Large intestine (tissue), 3 donors: Measurements from ENCODE around the gene RPH3AL. TPM values are rescaled to one million over a fixed set of nuclear protein-coding genes. Genes with fewer than 3 reads are reported as not detected.
A peak's percentile ranks its signal among the peaks of the same experiment; 100 is the strongest.
"Not testable (repeated sequence)": the region's sequence is repeated elsewhere in the genome, so short reads cannot be mapped to it uniquely, and the experiment has no call there.

Source experiments
- DNase-seq, 2 donors: peaks; one replicate each; pipeline versions ENCODE4 v3.0.0 to v3.0.0-alpha.2; 2013
- H3K27ac ChIP-seq: one replicate; pipeline ENCODE4 v1.5.1; 2013; ENCODE audit warnings: low read length
- H3K27me3 ChIP-seq: 2 replicates; pipeline ENCODE4 v1.6.1; 2013; ENCODE audit warnings: low read length; ENCODE audit not compliant: control insufficient read depth, insufficient read depth
- H3K36me3 ChIP-seq: 2 replicates; pipeline ENCODE4 v1.6.1; 2013; ENCODE audit warnings: low read length; ENCODE audit not compliant: control insufficient read depth, insufficient read depth
- H3K4me1 ChIP-seq: one replicate; pipeline ENCODE4 v1.6.1; 2013; ENCODE audit warnings: low read length; ENCODE audit not compliant: control insufficient read depth, insufficient read depth
- H3K4me3 ChIP-seq: one replicate; pipeline ENCODE4 v1.5.1; 2013; ENCODE audit warnings: low read length
- H3K9me3 ChIP-seq: one replicate; pipeline ENCODE4 v1.6.1; 2013; ENCODE audit warnings: mild to moderate bottlenecking, low read depth, low read length, moderate library complexity; ENCODE audit not compliant: control insufficient read depth
- WGBS: methylation state at CpG from one replicate; pipeline ENCODE4 v1.1.5; 2013; ENCODE audit warnings: low lambda C conversion rate; ENCODE audit not compliant: insufficient coverage; 5-methylcytosine and 5-hydroxymethylcytosine counted together
- polyA plus RNA-seq: library from polyadenylated mRNA; unstranded; fragments of 120-200 nt; gene quantifications from one replicate; pipeline ENCODE4 v1.2.1, GENCODE V29; 2013

Gene RPH3AL
- polyA plus RNA-seq, 1 donor, result 8.2 TPM

GRCh38 chr17:317070-317469 lies 35.5 kb downstream of the RPH3AL start:
- not testable (repeated sequence) for DNase-seq, H3K27ac ChIP-seq, H3K4me3 ChIP-seq, H3K9me3 ChIP-seq, H3K27me3 ChIP-seq, H3K4me1 ChIP-seq, H3K36me3 ChIP-seq
- no CpG with 5 or more reads among the region's 2 CpGs for WGBS

GRCh38 chr17:315399-315798 lies 37.2 kb downstream of the RPH3AL start:
- not testable (repeated sequence) for H3K36me3 ChIP-seq, H3K9me3 ChIP-seq, H3K4me1 ChIP-seq, H3K4me3 ChIP-seq, H3K27ac ChIP-seq, H3K27me3 ChIP-seq
- WGBS, result 56% methylated on average over 2 of the region's 2 CpGs
- peak in 1 of 2 donors; percentile 28 for DNase-seq

- H3K4me3 ChIP-seq, H3K36me3 ChIP-seq, H3K27ac ChIP-seq, H3K4me1 ChIP-seq, DNase-seq, H3K9me3 ChIP-seq, H3K27me3 ChIP-seq: not testable (repeated sequence)
- WGBS, result no CpG with 5 or more reads among the region's 1 CpG
These were observed 38.0 kb downstream of the RPH3AL start for GRCh38 chr17:314614-314944.

GRCh38 chr17:313911-314613 lies 38.5 kb downstream of the RPH3AL start:
- Histone ChIP-seq H3K27me3 (no peaks in the 10 kb centered on the region), H3K27ac (no peak overlapping the region), H3K36me3 (peaks cover 4% of the 10 kb centered on the region), H3K4me1 (no peaks in the 10 kb centered on the region), H3K4me3 (no peak overlapping the region), H3K9me3 (peaks cover 5% of the 10 kb centered on the region)
- DNase-seq, result no peak
- WGBS, result no CpG with 5 or more reads among the region's 9 CpGs

DNA sequence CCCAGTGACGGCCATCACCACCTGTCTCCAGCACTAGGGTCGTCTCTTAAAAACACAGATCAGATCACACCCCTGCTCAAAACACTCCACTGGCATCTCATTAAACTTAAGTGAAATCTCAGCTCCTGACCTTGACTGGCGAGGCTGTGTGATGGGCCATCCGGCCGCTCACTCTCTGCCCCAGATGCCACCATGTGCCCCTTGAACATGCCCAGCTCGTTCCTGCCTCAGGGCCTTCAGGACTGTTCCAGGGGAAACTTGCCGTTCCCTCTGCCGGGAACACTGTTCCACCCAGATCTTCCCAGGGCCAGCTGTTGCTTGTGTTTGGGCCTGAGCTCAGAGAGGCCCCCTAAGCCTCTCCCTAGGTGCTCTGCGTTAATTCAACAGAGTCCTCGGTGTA lies 39.4 kb downstream of the RPH3AL start:
- no CpG with 5 or more reads among the region's 10 CpGs for WGBS
- no peak overlapping the region for H3K27ac ChIP-seq
- H3K27me3 ChIP-seq, result no peaks in the 10 kb centered on the region
- no peaks in the 10 kb centered on the region for H3K4me1 ChIP-seq
- peaks cover 1% of the 10 kb centered on the region for H3K36me3 ChIP-seq
- H3K9me3 ChIP-seq, result peaks cover 5% of the 10 kb centered on the region
- H3K4me3 ChIP-seq, result no peak overlapping the region
- DNase-seq, result no peak

DNA sequence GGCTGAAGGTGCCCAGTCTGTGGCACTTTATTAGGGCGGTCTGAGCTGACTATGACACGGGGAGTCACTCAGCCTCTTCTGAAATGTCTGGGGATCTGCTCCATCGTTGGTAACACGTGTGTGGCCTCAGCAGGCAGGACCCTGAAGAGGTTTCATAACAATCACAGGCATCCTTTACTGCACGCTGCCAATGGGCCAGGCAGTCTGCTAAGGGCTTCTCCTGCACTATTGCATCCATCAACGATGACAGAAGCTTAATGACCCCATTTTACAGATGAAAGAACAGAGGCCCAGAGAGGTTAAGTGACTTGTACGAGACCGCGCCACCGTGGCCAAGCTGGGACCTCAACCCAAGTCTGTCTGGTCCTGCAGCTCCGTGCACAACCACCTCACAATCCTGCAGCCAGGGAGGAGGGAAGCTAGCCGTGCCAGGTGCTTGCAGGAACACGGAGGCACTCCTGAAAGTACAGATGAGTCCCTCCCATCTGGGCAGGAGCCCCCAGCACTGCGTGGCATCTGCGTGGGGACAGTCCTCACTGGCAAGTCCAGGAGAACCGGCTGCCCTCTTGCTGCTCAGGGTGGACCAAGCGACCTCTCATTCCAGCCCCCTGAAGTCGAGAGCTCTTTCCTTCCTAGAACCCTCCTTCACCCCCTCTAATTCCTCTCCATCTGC lies 40.0 kb downstream of the RPH3AL start:
- Histone ChIP-seq H3K4me1 (no peaks in the 10 kb centered on the region), H3K27ac (no peak overlapping the region), H3K36me3 (no peaks in the 10 kb centered on the region), H3K4me3 (no peak overlapping the region), H3K27me3 (no peaks in the 10 kb centered on the region), H3K9me3 (peaks cover 5% of the 10 kb centered on the region)
- DNase-seq, result no peak
- no CpG with 5 or more reads among the region's 18 CpGs for WGBS

- Histone ChIP-seq H3K4me1 (no peaks in the 10 kb centered on the region), H3K9me3 (peaks cover 5% of the 10 kb centered on the region), H3K4me3 (no peak overlapping the region), H3K36me3 (no peaks in the 10 kb centered on the region), H3K27me3 (no peaks in the 10 kb centered on the region), H3K27ac (no peak overlapping the region)
- WGBS, result 90% methylated on average over 2 of the region's 20 CpGs
- no peak for DNase-seq
These were observed 41.4 kb downstream of the RPH3AL start for GRCh38 chr17:311119-311782.

DNA sequence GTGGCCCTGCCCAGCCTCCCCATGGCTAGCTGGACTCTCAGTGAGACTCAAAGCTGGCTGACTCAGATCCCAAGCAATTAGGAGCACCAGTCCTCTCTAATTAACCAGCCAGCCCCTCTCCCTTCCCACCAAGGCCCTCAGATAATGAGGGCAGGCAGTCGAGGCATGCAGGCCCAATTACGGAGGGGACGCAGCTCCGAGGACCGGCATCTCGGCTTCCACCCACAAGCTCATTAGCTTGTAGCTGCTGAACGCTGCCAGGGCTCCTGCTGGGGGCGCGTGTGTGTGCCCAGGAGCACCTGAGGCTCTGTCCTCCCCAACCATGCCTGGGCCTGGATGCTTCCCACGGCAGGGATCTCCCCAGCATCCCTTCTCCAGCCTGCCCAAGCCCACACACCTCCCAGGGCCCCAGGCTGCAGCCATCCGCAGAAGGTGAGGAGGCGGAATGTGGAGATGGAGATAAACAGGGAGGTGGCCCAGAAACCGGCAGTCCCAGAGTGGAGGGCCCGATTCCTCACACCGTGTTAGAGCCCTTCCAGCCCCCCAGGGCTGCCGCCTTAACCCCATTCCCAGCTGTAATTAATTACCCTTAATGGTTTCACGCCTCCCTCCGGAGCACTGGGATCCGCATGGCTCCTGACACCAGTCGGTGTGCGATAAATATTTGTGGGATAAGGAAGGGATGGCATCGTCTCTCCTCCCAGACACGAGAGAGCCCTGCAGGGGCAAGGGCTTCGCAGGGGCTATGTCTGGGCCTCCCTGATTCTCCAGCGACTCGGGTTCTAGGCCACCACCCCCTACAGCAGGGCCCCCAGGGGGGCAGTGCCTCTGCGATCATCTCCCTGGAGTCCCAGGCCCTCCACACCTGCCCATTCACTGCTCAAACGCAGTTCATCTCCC lies 42.2 kb downstream of the RPH3AL start:
- Histone ChIP-seq H3K36me3 (no peaks in the 10 kb centered on the region), H3K9me3 (peaks cover 3% of the 10 kb centered on the region), H3K27me3 (no peaks in the 10 kb centered on the region), H3K4me1 (peaks cover 2% of the 10 kb centered on the region), H3K4me3 (no peak overlapping the region), H3K27ac (no peak overlapping the region)
- no CpG with 5 or more reads among the region's 28 CpGs for WGBS
- no peak for DNase-seq

GRCh38 chr17:309361-309888 lies 43.2 kb downstream of the RPH3AL start:
- Histone ChIP-seq H3K4me1 (peaks cover 6% of the 10 kb centered on the region), H3K27ac (no peak overlapping the region), H3K4me3 (no peak overlapping the region), H3K36me3 (no peaks in the 10 kb centered on the region), H3K9me3 (no peaks in the 10 kb centered on the region), H3K27me3 (no peaks in the 10 kb centered on the region)
- no peak for DNase-seq
- no CpG with 5 or more reads among the region's 12 CpGs for WGBS
